Fibroblast of the aortic adventitia (primary cell): ENCODE measurements around the gene ELK3. TPM values are rescaled to one million over a fixed set of nuclear protein-coding genes. Genes with fewer than 3 reads are reported as not detected.
A peak's percentile ranks its signal among the peaks of the same experiment; 100 is the strongest.

Experiments
- DNase-seq: peaks from one replicate; pipeline ENCODE4 v3.0.0-alpha.2; 2010; ENCODE audit warnings: low read depth
- H3K4me3 ChIP-seq: 2 replicates; pipeline ENCODE4 v1.5.1; 2011; ENCODE audit warnings: low read depth, mild to moderate bottlenecking, control low read depth, low read length, moderate library complexity
- CTCF ChIP-seq: IDR thresholded peaks from 2 replicates; pipeline ENCODE4 v1.5.1; 2011; ENCODE audit warnings: mild to moderate bottlenecking, low read length, control low read depth, inconsistent platforms; ENCODE audit not compliant: insufficient read depth
- total RNA-seq: library from RNA; depleted of rRNA; stranded (reverse); fragments of >200 nt; gene quantifications from 2 replicates; pipeline ENCODE4 v1.2.3, GENCODE V29; 2012; ENCODE audit warnings: low replicate concordance

Gene ELK3
- total RNA-seq, 1 donor, result 75.0 TPM

- H3K4me3 ChIP-seq, result no peak overlapping the region
- DNase-seq, result peak; percentile 62
- TF ChIP-seq CTCF, result no peak
Observed at GRCh38 chr12:96237035-96237434, 42.9 kb downstream of the ELK3 start.

- no peak for TF ChIP-seq CTCF
- peak overlapping the region; percentile 43 for H3K4me3 ChIP-seq
- DNase-seq, result peak; percentile 97
Observed at GRCh38 chr12:96237465-96238077, 43.4 kb downstream of the ELK3 start.

- TF ChIP-seq CTCF, result no peak
- no peak overlapping the region for H3K4me3 ChIP-seq
- no peak for DNase-seq
Observed at GRCh38 chr12:96238336-96239047, 44.3 kb downstream of the ELK3 start.

GRCh38 chr12:96239711-96240635 is 45.8 kb downstream of the ELK3 start:
- TF ChIP-seq CTCF, result no peak
- no peak overlapping the region for H3K4me3 ChIP-seq
- no peak for DNase-seq

GRCh38 chr12:96240656-96241055 is 46.5 kb downstream of the ELK3 start:
- no peak for TF ChIP-seq CTCF
- no peak for DNase-seq
- no peak overlapping the region for H3K4me3 ChIP-seq

GRCh38 chr12:96241431-96241830 is 47.3 kb downstream of the ELK3 start:
- DNase-seq, result no peak
- H3K4me3 ChIP-seq, result no peak overlapping the region
- no peak for TF ChIP-seq CTCF
